Natural killer cell (primary cell): ENCODE data around the gene SERTM1. TPM values are rescaled to one million over a fixed set of nuclear protein-coding genes. Genes with fewer than 3 reads are reported as not detected.

Source experiments
- ATAC-seq, 3 donors: fragments of 150-1000 bp in 2 of 3; fragments of 200-7000 bp in 1 of 3; cut with Tn5 transposase; 1 replicate in 1 of 3; 2 replicates in 2 of 3; pipeline ENCODE4 v1.10.0; 2021; ENCODE audit warnings: mild to moderate bottlenecking in 2 of 3, moderate library complexity in 2 of 3
- DNase-seq, 2 donors: peaks; one replicate each; pipeline versions ENCODE4 v3.0.0 to v3.0.0-alpha.2; 2013 to 2021; ENCODE audit warnings: mixed read lengths in 1 of 2
- H3K27ac ChIP-seq: one replicate; pipeline ENCODE4 v1.5.1; 2013; ENCODE audit warnings: mild to moderate bottlenecking, low read length
- H3K27me3 ChIP-seq: one replicate; pipeline ENCODE4 v1.6.1; 2013; ENCODE audit warnings: low read length; ENCODE audit not compliant: control insufficient read depth, insufficient read depth
- H3K36me3 ChIP-seq: one replicate; pipeline ENCODE4 v1.6.1; 2013; ENCODE audit warnings: low read length; ENCODE audit not compliant: control insufficient read depth, insufficient read depth
- H3K4me1 ChIP-seq: one replicate; pipeline ENCODE4 v1.6.1; 2013; ENCODE audit warnings: low read length; ENCODE audit not compliant: control insufficient read depth, insufficient read depth
- H3K4me3 ChIP-seq: one replicate; pipeline ENCODE4 v1.5.1; 2013; ENCODE audit warnings: low read length
- H3K9me3 ChIP-seq: one replicate; pipeline ENCODE4 v1.6.1; 2013; ENCODE audit warnings: low read length; ENCODE audit not compliant: control insufficient read depth, insufficient read depth
- H3K27ac Mint-ChIP-seq, 2 donors: one replicate each; pipeline ENCODE4 v1.8.0; 2022; ENCODE audit warnings: mild to moderate bottlenecking in 2 of 2, mixed read lengths in 2 of 2, moderate library complexity in 1 of 2
- H3K27me3 Mint-ChIP-seq, 2 donors: one replicate each; pipeline ENCODE4 v1.8.0; 2022; ENCODE audit warnings: low read depth in 2 of 2, mixed read lengths in 2 of 2
- H3K36me3 Mint-ChIP-seq: one replicate; pipeline ENCODE4 v1.8.0; 2022; ENCODE audit warnings: mixed read lengths
- H3K4me1 Mint-ChIP-seq, 2 donors: one replicate each; pipeline ENCODE4 v1.8.0; 2022; ENCODE audit warnings: mixed read lengths in 2 of 2
- H3K4me3 Mint-ChIP-seq: one replicate; pipeline ENCODE4 v1.8.0; 2022; ENCODE audit warnings: mild to moderate bottlenecking, moderate library complexity, mixed read lengths
- H3K9me3 Mint-ChIP-seq, 2 donors: one replicate each; pipeline ENCODE4 v1.8.0; 2022; ENCODE audit warnings: mixed read lengths in 2 of 2
- WGBS: methylation state at CpG from one replicate; pipeline ENCODE4 v1.1.7; 2013; ENCODE audit warnings: missing lambda C conversion rate; ENCODE audit not compliant: insufficient coverage; 5-methylcytosine and 5-hydroxymethylcytosine counted together
- intact Hi-C: fragments of 100-400 bp; cut with micrococcal nuclease; formaldehyde crosslinking; loops from one replicate; pipeline ENCODE4 v1.14.2; 2022
- total RNA-seq, 4 donors: library from RNA; stranded (reverse); fragments of 120-200 nt in 1 of 4; gene quantifications; one replicate each; pipeline versions ENCODE4 v1.2.3 to v1.2.4, GENCODE V29; 2013 to 2022
- TF ChIP-seq, protein P1 (sequence below): fragments of 200-600 bp; IDR thresholded peaks from one replicate; pipeline ENCODE4 v1.8.0; 2022; ENCODE audit warnings: antibody characterized with exemption

The SERTM1 gene
- total RNA-seq, 3 donors from 2014 or later (not counting 1 experiment from before 2014, with no cell fraction given): not detected

DNA sequence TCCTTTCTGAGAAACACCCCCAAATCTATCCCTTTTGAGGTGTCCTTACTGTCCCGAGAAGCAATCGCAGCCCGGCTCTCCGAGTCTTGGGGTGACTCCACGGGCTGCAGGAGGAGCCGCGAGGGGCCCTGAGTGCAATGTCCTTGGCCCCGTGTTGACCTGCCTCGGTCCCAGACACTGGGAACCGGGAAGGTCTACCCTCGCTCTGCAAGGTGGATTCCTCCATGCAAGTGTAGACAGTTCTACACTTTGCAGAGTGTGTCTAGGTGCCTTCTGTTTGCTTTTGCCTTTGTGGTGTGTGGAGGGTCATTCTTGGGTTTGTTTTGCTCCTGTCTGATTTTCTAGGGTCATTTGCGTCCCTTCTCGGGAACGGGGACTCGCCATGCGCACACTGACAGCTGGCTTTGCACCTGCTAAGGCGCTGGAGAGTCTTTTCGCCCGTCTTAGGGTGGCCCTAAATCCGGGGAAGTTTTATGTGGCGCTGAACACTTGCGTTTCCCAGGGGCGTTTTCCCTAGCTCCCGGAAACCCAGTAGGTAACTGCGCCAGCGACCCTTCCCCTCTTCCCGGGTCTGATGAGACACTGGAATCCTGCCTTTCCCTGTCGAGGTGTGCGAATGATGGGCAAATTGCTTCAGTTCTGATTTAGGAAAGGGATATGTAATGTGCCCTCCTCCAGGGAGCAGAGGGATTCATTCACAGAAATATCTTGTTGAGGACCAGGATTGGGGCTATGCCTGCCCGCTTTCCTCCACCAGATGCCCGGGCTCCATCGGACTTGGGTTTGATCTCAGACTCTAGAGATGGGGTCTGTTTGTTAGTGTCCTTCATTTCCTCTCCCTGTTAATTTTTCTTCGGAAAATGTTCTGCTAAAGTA is 755 bp downstream of the SERTM1 start:
- intact Hi-C loops: no loop called here
- WGBS: 11% methylated on average over 33 of the region's 33 CpGs
- Mint-ChIP-seq H3K4me1 (no peaks in the 10 kb centered on the region), H3K27me3 (peaks cover 31 to 54% of the 10 kb centered on the region in 2 donors), H3K36me3 (no peaks in the 10 kb centered on the region), H3K27ac (no peak overlapping the region), H3K9me3 (peaks cover 0 to 2% of the 10 kb centered on the region in 2 donors), H3K4me3 (no peak overlapping the region)
- H3K9me3 ChIP-seq: no peaks in the 10 kb centered on the region
- TF ChIP-seq, protein P1, sequence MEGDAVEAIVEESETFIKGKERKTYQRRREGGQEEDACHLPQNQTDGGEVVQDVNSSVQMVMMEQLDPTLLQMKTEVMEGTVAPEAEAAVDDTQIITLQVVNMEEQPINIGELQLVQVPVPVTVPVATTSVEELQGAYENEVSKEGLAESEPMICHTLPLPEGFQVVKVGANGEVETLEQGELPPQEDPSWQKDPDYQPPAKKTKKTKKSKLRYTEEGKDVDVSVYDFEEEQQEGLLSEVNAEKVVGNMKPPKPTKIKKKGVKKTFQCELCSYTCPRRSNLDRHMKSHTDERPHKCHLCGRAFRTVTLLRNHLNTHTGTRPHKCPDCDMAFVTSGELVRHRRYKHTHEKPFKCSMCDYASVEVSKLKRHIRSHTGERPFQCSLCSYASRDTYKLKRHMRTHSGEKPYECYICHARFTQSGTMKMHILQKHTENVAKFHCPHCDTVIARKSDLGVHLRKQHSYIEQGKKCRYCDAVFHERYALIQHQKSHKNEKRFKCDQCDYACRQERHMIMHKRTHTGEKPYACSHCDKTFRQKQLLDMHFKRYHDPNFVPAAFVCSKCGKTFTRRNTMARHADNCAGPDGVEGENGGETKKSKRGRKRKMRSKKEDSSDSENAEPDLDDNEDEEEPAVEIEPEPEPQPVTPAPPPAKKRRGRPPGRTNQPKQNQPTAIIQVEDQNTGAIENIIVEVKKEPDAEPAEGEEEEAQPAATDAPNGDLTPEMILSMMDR: no peak
- H3K36me3 ChIP-seq: no peaks in the 10 kb centered on the region
- H3K4me3 ChIP-seq: no peak overlapping the region
- H3K4me1 ChIP-seq: peaks cover 4% of the 10 kb centered on the region
- peaks cover 9% of the 10 kb centered on the region for H3K27me3 ChIP-seq
- DNase-seq (no peak), ATAC-seq (no peak)
- no peak overlapping the region for H3K27ac ChIP-seq

DNA sequence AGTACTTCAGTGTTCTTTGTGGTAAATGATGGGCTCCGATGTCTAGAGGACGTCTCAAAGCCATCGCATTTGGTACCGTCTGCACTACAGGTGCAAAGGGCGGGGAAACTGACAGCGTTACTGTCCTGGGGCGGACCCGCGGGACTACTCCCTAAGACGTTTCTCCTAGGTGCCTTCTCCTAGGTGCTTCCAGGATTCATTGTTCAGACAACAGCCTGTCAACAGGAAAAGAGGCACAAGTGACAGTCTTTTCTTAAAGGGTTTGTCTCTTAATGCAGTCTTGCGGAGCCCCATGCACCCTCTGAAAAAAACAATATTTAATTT is 1.4 kb downstream of the SERTM1 start:
- 44% methylated on average over 11 of the region's 11 CpGs for WGBS
- peaks cover 31 to 48% of the 10 kb centered on the region in 2 donors for H3K27me3 Mint-ChIP-seq
- H3K9me3 Mint-ChIP-seq: peaks cover 0 to 2% of the 10 kb centered on the region in 2 donors
- no peaks in the 10 kb centered on the region for H3K36me3 ChIP-seq
- ATAC-seq (no peak), DNase-seq (no peak)
- no peak overlapping the region for H3K27ac Mint-ChIP-seq
- no peak overlapping the region for H3K4me3 Mint-ChIP-seq
- no peak overlapping the region for H3K4me3 ChIP-seq
- peaks cover 9% of the 10 kb centered on the region for H3K27me3 ChIP-seq
- intact Hi-C loops: no loop called here
- no peak overlapping the region for H3K27ac ChIP-seq
- H3K9me3 ChIP-seq: no peaks in the 10 kb centered on the region
- no peaks in the 10 kb centered on the region for H3K4me1 Mint-ChIP-seq
- H3K4me1 ChIP-seq: peaks cover 4% of the 10 kb centered on the region
- no peaks in the 10 kb centered on the region for H3K36me3 Mint-ChIP-seq
- TF ChIP-seq, protein P1: no peak

DNA sequence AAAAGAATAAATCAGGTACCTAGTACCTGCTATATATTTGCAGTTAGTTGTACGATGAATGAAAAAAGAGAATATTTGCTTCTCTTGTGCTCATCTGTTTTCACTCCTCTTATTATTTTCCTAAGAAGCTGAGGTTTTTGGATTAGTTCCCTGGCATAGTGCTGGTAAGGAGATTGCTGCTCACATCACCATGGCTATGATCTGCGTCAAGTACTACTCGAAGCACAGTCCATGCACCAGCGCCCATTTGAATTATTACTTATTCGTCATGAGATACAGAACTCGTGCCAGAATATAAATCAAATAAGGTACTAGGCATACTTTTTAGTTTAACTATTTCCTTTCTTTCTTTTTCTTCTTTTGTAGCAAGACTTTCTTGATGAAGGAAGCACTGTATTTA is 7.1 kb downstream of the SERTM1 start:
- Histone ChIP-seq H3K27ac (no peak overlapping the region), H3K4me3 (no peak overlapping the region), H3K4me1 (no peaks in the 10 kb centered on the region), H3K36me3 (no peaks in the 10 kb centered on the region), H3K9me3 (no peaks in the 10 kb centered on the region), H3K27me3 (no peaks in the 10 kb centered on the region)
- WGBS: 70% methylated on average over 5 of the region's 6 CpGs
- H3K4me3 Mint-ChIP-seq: no peak overlapping the region
- H3K27me3 Mint-ChIP-seq: peaks cover 1 to 2% of the 10 kb centered on the region in 2 donors
- no peak for ATAC-seq
- intact Hi-C loops: no loop called here
- no peak for DNase-seq
- peaks cover 0 to 5% of the 10 kb centered on the region in 2 donors for H3K9me3 Mint-ChIP-seq
- H3K27ac Mint-ChIP-seq: no peak overlapping the region
- no peaks in the 10 kb centered on the region for H3K4me1 Mint-ChIP-seq
- H3K36me3 Mint-ChIP-seq: no peaks in the 10 kb centered on the region
- TF ChIP-seq, protein P1: no peak
